ENCODE measurements around the gene ALKAL2.
A peak's percentile ranks its signal among the peaks of the same experiment; 100 is the strongest.
"Not testable (repeated sequence)": the region's sequence is repeated elsewhere in the genome, so short reads cannot be mapped to it uniquely, and the experiment has no call there.

The ALKAL2 gene, protein sequence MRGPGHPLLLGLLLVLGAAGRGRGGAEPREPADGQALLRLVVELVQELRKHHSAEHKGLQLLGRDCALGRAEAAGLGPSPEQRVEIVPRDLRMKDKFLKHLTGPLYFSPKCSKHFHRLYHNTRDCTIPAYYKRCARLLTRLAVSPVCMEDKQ

DNA sequence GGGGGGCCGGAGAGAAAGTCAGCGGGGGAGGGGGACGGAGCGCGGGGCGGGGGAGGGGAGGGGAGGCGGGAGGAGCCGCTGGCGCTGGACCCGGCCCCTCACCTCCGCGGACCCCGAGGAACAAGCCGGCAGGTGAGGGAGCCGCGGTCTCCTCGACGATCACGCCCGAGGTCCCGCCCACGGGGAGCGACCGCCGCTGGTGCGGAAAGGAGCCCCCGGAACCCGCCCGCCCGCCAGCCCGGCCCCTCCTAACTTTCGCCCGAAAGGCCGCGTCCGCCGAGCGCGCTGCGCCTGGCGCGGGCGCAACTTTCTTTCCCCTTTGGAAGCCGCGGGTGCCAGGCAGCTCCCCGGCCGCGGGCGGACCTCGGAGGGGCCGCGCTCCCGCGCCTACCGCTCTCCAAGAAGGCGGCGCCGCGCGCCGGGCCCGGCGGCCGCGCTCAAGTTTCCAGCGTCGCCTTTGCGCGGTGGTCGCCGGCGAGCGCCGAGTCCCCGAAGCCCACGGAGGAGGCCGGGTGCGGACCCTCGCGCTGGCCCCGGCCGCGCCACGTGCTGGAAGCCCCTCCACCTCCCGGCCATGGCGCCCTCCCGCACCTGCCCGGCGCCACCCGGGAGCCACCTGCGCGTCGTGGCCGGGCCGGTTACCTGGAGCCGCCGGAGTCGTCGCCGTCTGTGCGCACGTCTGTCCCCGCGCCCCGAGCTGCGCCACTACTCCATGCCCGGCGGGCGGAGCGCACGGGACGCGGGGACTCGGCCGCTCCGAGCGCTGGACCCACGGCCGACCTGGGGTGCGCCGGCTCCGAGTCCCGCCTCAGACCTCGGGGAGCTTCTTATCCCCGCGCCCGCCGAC is at the start of gene ALKAL2:
TSS of gene ALKAL2 (minus strand) at position 181 of the 847 bp plus-strand sequence. CDS start 256 bp downstream, outside the sequence.
- DNase-seq = no peak

GRCh38 chr2:336949-337348 is 49.1 kb upstream of the ALKAL2 start:
- DNase-seq = not testable (repeated sequence)

GRCh38 chr2:336360-336759 is 48.5 kb upstream of the ALKAL2 start:
- DNase-seq = no peak

DNA sequence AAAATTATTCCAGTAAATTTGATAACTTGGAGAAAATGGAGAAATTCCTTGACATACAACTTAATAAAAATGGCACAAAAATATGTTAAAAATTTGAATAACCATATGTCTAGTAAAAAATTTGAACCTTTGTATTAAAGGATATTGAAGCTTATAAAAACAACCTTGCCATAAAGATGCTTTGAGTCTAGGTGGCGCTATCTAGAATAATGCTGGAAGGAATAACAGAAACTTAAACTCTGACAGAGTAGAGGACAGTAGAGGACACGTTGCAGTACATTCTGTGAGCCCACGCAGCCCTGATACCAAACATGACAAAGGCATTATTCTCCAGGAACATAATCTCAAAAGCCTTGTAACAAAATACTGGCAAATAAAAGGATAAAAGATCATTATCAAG is 44.7 kb upstream of the ALKAL2 start:
- DNase-seq = no peak

- no peak for DNase-seq
Observed at GRCh38 chr2:328761-329160, 40.9 kb upstream of the ALKAL2 start.

DNA sequence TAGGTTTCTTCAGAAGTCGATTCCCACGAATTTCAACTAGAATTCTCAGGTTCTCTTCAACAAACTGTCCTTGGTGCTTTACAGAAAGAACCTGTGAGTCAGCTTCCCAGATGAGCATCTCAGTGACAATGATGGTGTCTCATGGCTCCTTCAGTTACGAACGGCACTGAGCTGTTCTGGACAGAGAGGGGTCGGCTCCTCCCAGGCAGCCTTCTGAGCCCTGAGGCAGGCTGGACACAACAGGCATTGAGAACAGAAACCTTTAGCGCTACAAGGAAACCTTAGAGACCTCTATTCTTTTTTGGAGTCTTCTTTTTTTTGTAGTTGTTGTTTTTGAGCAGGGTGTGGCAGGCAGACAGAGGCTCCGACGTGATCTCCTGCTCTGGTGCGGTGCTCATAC is 35.1 kb upstream of the ALKAL2 start:
- DNase-seq = no peak

DNA sequence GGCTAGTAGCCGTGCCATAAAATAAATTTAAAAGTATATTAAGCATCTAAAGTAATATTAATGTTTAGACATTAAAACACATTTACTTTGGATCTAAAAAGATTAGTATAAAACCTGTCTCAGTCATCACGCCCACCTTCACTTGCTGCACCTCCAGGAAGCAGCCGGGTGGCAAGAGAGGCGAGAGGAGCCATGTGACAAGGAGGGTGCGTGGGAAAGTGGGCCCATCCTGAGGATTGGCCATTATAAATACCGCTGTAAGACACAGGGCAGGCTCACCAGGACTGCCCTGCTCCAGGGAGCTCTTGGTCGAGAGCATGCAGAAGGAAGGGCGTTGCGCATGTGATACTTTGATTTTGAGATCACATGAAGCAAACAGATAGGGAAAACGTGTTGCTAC is 34.4 kb upstream of the ALKAL2 start:
- no peak for DNase-seq

- no peak for DNase-seq
Observed at GRCh38 chr2:320561-320960, 32.7 kb upstream of the ALKAL2 start.

GRCh38 chr2:319059-319600 is 31.2 kb upstream of the ALKAL2 start:
- DNase-seq = no peak

- DNase-seq = peak; percentile 7
Observed at GRCh38 chr2:317501-318424, 29.9 kb upstream of the ALKAL2 start.

- DNase-seq = no peak
Observed at GRCh38 chr2:316381-316780, 28.5 kb upstream of the ALKAL2 start.

GRCh38 chr2:315925-316324 is 28.0 kb upstream of the ALKAL2 start:
- DNase-seq = not testable (repeated sequence)

DNA sequence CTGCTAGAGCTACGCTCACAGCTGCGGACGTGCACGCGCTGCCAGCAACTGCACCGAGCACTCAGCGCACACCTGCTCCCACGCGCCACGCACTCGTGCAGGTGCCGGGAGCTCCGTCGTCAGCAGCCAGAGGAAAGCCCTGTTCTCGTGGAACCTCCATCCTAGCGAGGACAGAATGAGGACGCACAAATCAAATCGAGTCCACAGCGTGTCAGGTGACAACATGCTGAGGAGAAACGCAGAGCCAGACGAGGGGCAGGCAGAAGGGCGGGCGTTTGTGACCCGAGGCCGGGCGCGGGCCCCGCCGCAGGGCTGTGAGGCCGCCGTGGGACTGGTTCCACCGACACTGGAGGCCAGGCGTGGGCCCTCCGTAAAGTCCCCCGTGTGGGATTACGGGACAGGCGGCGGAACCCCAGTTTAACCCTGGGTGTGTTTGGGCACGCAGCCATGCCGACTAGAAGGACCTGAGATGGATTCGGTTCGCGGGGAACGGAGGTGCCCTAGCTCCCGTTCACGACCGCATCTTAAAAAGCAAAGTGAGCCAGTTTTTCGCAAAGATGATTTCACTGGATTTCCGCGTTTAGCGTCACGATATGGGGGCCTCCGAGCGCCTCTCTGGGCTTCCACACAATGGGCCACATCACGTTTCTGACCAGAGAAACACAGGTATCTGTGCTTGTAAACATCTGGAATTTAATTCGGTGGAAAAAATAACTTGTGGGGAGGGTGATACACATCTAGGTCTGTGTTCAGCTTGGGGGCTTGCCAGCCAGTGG is 26.9 kb upstream of the ALKAL2 start:
- no peak for DNase-seq

DNA sequence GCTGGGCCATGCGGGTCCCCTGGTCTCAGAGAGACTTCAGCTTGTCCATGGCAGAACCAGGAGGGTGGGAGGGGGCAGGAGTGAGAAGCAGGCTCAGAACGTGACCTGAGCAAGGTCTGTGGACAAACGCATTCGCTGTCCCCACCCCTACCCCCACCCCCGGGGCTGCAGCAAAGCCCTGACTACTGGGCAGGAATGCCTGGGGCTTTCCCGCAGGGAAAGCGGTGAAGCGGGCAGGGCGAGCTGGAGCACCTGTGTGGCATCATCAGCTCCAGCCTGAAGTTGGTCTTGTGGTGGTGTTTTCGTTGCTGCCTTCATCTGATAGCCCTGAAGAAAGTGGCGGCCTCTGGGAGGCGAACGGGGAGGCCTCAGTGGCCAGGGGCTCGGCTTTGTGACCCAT is 26.1 kb upstream of the ALKAL2 start:
- DNase-seq = no peak

- no peak for DNase-seq
Observed at GRCh38 chr2:310994-311393, 23.1 kb upstream of the ALKAL2 start.

- no peak for DNase-seq
Observed at GRCh38 chr2:309954-310510, 22.1 kb upstream of the ALKAL2 start.

DNA sequence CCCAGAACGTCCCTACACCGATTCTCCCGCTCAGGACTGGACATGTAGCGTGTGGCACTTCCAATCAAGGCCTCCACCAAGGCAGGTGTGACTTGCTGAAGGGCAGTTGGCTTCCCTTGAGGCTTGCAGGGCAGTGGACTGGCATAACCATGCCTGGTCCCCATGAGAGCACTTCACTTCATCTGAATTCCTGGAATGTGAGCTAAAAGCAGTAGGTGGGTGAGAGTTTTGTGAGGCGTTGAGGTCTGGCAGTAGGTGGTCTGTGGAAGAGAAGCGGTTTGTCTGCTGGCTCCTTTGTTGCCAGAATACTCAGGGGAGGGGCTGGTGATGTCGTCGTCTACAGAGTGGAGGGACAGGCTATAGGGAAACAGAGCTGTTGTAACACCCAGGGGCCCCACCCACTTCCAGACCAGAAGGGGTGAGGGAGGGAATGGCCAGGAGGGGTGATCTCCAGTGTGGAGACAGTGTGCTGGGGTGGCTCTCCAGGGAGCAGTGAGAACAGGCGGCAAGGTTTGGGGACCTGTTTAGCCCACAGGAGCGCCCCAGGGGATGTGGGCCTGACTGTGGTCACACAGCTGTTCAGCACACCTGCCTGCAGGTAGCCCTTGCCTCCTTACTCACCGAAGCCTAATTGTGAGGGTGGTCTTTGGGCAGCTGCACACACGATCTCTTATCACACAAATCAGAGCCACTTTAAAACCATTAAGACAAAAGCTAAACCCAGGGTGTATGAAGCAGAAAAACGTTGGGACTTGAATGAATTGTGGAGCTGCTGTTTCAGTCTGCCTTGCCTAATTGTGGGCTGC is 21.5 kb upstream of the ALKAL2 start:
- DNase-seq = no peak

- no peak for DNase-seq
Observed at GRCh38 chr2:305366-305765, 17.5 kb upstream of the ALKAL2 start.

DNA sequence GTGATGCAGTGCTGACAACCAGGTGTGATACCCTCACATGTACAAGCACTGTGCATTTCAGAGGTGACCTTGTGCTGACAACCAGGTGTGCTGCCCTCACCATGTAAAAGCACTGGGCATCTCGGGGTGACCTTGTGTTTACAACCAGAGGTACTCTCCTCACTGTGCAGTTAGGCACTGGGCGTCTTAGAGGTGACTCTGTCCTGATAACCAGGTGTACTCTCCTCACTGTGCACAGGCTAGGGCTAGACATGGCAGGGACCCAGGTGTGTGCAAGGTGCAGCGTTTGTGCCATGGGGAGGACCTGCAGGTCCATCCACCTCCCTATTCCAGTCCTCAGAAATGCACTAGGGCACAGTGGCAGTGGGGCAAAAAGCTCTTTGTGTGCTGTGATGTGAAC is 8.5 kb upstream of the ALKAL2 start:
- DNase-seq = no peak

GRCh38 chr2:295090-295489 is 7.2 kb upstream of the ALKAL2 start:
- no peak for DNase-seq

GRCh38 chr2:290090-290722 is 2.3 kb upstream of the ALKAL2 start:
- no peak for DNase-seq

All from GOT3 (cell line).